HG03060 (cell line): ENCODE data around the gene MAPK4.
"Not testable (repeated sequence)": the region's sequence is repeated elsewhere in the genome, so short reads cannot be mapped to it uniquely, and the experiment has no call there.

ENCODE experiments used
- ATAC-seq: cut with Tn5 transposase; IDR thresholded peaks from one replicate; pipeline ENCODE4 v1.9.1; 2021; ENCODE audit warnings: low read depth, moderate number of reproducible peaks; ENCODE audit not compliant: unreplicated experiment

MAPK4 gene

DNA sequence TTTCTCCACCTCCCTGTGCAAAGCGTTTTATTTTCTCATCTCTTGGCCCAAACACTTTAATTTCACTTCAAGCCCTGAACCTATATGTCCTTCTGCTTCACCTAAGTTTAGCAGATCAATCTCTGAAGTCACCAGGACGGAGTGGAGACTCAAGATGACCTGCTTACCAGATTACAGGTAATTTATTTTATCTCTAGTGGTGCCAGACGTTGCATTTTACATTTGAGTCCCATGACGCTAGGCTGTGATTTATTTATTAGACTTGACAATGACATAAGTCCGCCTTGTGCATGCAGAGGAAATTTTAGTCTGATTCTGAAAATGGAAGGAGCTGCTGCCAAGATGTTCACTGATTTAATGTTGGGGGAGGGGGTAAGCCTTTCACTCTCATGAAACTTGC, 186.1 kb downstream of the MAPK4 start:
- no peak for ATAC-seq

- no peak for ATAC-seq
These were observed 188.0 kb downstream of the MAPK4 start for GRCh38 chr18:50747849-50748242.

DNA sequence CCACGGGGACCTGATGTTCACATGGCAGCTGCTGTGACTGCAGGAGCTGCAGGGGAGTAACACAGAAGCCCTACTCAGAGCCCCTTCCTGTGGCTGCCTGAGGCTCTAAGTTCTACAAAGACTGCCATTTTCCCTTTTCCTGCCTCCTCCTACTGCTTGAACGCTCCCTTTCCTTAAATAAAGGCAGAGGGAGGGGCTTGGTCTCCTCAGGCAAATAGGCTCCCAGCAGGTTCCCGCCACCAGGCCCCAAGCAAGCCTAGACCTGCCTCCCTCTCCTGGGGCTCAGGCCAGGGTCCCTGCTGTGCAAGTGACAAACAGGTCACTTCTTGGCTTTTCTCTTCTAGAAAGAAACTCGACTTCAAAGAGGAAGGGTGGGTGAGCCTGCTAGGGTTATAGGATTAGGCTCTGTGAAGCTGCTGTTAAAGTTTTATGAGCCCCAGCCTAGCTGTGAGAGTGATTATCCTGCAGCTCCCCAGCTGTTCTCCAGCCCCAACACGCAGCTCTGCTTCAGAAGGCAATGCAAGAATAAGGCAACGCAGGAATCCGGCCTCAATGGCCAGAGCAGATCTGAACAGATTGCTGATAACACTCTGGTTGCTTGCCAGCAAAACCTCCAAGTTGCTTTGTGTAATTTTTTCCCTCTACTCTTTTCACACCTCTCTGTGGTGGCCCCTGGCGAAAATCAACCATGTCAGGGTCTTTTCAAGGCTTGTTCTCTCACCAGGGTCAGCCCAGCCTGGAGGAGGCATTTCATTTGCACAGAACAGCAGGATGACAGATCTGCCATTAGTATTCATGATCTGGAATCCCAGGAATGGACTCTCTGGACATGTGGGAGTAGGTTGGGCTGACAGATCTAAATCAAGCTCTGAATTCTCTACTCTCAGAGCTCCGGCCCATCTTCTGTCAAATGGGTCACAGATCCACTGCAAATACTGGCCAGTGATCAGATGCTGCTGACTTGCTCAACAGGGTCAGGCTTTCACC, 188.6 kb downstream of the MAPK4 start:
- no peak for ATAC-seq

DNA sequence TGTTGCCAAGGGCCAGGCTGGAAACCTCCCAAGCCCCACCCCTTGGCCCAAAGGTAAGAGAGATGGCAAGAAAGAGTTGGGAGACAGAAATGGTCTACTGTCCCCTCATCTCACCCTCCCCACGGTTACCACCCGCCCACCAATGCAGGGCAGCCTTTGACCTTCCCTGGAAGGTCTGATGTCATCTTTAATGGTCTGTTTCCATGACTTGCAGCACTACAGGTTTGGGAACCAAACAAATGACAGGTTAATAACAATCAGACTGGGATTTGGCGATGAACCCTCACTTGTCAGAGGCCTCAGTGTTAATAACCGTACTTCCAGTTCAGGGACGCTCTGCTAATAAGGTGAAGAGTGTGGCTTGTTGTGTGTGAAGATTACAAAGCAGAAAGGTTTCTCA, 189.5 kb downstream of the MAPK4 start:
- ATAC-seq = no peak

GRCh38 chr18:50749945-50750344, 190.1 kb downstream of the MAPK4 start:
- no peak for ATAC-seq

GRCh38 chr18:50750546-50750945, 190.7 kb downstream of the MAPK4 start:
- ATAC-seq = no peak

DNA sequence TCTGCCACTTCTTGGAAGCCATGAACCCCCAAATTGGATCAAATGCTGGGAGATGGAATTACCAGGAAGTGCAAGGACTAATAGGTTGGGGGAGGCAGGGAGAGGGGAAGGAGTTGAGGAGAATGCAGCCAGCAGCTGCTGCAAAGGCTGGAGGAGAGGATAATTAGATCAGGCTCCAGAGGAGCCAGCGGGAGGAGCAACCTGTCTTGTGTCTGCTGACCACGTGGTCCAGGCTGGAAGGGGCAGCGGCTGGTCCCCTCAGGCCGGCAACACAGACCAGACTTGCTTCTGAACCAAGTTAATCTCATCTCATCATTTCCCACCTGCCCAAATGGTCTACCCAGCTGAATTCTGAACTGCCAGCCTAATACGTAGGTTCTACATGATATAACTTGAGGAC, 191.6 kb downstream of the MAPK4 start:
- ATAC-seq = no peak

DNA sequence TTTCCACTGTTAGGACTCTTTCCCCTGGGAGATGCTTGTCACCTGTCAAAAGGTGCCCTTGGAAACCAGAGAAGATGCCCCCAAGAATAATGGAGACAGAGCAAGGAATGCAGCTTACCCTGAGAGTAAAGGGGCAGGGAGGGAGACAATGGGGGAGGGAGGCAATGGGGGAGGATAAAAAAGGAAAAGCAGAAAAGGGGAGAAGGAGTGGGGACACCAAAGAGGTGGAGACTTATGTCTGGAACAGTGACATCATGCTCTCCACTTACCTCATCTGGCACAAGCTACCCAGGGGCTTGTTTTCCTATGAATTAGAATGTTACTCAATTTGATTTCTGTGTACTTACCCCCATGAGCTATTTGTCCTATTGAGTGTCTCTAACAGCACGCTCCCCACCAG, 192.1 kb downstream of the MAPK4 start:
- ATAC-seq = no peak

- ATAC-seq = no peak
These were observed 193.4 kb downstream of the MAPK4 start for GRCh38 chr18:50753311-50753710.

- no peak for ATAC-seq
These were observed 194.4 kb downstream of the MAPK4 start for GRCh38 chr18:50754297-50754696.

DNA sequence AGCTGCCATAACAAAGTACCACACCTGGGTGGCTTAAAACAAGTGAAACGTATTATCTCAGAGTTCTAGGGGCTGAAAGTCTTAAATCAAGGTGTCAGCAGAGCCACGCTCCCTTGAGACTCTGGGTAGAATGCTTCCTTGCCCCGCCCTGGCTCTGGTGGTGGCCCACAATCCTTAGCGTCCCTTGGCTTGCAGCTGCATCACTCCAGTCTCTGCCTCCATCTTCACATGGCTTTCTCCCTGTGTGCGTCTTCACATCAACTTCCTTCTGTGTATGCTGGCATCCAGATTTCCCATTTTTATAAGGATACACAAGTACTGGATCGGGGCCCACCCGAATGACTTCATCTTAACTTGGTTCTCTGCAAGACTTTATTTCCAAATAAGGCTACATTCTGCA, 197.5 kb downstream of the MAPK4 start:
- no peak for ATAC-seq

GRCh38 chr18:50769463-50769862, 209.6 kb downstream of the MAPK4 start:
- no peak for ATAC-seq

DNA sequence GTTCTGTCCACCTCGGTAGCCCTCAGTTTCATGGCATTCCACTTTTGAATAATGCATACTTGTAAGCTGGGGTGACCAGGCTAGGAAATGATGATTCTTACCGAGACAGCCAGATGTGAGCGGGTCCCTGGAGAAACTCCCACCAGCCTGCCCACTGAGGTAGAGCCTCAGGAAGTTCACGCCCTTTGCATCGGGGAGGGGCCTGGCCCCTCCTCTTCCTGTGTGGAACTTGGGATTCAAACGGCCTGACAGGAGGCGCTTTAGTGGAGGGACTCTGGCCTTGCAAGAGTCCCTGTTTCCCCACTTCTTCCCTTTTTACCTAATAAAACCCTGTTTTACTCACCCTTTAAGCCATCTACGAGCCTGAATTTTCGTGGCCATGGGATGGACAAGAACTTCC, 215.3 kb downstream of the MAPK4 start:
- ATAC-seq = no peak

GRCh38 chr18:50775726-50776125, 215.8 kb downstream of the MAPK4 start:
- ATAC-seq = no peak

DNA sequence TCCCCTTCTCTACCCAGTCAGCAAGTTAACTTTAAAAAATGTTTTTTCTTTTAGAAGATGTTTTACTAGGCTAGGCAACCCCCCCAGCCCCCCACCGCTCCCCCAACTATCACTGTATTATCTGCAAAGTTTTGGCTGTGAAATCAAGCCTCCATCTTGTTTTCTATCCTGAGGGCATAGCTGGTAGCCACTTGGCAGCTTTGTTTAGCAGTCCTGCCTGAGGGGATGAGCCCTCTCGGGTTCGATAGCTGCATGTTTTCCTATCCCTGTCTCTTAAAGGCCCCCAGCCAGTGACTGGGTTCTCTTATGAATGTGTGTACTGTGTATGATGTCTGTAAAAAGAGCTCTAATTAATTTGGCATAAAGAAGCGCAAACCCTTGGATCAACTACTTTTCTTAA, 216.5 kb downstream of the MAPK4 start:
- ATAC-seq = no peak

- not testable (repeated sequence) for ATAC-seq
These were observed 219.1 kb downstream of the MAPK4 start for GRCh38 chr18:50779021-50779420.
